ENCODE results near the gene GANC.
"Not testable (repeated sequence)": the region's sequence is repeated elsewhere in the genome, so short reads cannot be mapped to it uniquely, and the experiment has no call there.

GANC gene, protein sequence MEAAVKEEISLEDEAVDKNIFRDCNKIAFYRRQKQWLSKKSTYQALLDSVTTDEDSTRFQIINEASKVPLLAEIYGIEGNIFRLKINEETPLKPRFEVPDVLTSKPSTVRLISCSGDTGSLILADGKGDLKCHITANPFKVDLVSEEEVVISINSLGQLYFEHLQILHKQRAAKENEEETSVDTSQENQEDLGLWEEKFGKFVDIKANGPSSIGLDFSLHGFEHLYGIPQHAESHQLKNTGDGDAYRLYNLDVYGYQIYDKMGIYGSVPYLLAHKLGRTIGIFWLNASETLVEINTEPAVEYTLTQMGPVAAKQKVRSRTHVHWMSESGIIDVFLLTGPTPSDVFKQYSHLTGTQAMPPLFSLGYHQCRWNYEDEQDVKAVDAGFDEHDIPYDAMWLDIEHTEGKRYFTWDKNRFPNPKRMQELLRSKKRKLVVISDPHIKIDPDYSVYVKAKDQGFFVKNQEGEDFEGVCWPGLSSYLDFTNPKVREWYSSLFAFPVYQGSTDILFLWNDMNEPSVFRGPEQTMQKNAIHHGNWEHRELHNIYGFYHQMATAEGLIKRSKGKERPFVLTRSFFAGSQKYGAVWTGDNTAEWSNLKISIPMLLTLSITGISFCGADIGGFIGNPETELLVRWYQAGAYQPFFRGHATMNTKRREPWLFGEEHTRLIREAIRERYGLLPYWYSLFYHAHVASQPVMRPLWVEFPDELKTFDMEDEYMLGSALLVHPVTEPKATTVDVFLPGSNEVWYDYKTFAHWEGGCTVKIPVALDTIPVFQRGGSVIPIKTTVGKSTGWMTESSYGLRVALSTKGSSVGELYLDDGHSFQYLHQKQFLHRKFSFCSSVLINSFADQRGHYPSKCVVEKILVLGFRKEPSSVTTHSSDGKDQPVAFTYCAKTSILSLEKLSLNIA (N-terminal part only)
- 18.7 to 41.3 (median 27.3) reads per million in 17 experiments for total RNA-seq

DNA sequence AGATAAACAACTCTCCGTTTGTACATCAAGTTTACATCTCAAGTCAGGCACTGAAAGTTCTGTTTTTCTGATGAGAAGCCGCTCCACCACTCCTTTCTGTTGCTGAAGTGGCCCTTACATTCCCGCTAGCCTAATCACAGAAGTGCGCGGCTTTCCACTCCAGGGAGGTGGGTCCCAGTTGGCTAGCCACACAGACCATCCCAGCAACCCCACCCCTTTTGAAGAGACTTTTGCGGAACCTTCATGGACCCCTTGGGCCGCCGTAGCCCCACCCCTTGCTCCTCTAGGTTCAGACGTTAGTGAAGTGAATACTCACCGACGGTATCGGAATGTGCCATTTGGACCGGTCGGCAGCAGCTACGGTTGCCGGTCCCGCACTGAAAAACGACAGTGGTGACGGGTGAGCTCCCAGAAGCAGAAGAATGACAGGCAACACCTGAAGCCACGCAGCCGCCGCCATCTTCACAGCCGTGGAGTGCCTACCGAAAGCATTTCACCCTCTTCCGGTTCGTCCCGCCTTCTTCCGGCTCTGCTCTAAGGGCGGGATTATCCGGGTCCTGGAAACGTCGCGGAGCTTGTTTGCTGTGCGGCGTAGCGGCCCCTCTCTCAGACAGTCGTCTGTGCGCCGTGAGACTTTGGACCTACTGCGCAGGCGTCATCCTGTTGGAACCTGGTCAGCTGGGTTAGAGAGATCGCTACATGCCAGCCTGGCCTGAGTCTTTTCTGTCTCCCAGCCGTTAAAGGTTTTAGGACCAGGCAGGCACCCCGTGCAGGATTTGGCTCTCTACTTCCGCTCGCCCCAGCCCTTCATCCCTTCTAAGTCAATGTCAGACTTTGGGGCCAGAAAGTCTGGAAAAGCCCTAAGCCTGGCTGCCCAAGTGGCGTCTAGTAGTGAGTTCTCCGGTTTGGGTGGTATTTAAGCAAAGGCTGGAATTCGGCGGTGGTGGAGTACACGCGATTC lies at the start of gene GANC, which contains the start of gene TMEM87A:
Gene GANC, plus strand, starts transcription at position 263 of the 961 bp plus-strand sequence. CDS start 1,281 bp downstream, outside the sequence.
Gene TMEM87A, minus strand, starts transcription at position 495 of the 961 bp plus-strand sequence. Its CDS starts 35 bp downstream, at position 460.
- peak; percentile 98 to 99 (median 98) for DNase-seq

DNA sequence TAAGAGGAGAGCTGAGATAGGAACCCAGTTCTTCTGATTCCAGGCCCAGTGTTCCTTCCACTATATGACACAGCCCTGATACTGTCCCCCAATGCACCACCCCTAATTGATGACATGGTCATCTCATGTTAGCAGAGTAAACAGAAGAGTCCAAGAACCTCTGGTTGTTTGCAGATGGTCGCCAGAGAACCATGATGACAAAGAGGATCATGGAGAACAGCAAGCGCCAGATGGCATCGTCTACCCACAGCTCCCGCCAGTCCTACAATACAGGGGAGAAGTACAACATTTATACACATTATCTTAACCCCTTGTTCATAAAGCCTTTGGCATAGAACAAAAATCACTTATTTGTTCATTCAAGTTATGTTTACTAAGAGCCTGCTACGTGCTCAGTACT lies 46.4 kb upstream of the GANC start:
- no peak for DNase-seq

GRCh38 chr15:42228036-42228435 lies 45.0 kb upstream of the GANC start:
- no peak for DNase-seq

DNA sequence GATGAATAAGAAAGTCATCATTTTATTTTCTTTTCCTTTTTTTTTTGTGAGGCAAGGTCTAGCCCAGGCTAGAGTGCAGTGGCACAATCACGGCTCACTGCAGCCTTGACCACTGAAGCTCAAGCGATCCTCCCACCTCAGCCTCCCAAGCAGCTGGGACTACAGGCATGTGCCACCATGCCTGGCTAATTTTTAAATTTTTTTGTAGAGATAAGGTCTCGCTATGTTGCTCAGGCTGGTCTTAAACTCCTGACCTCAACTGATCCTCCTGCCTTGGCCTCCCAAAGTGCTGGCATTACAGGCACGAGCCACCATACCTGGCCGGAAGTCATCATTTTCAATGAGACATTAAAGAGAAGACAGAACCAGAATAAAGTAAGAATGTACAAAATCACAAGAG lies 44.0 kb upstream of the GANC start:
- not testable (repeated sequence) for DNase-seq

DNA sequence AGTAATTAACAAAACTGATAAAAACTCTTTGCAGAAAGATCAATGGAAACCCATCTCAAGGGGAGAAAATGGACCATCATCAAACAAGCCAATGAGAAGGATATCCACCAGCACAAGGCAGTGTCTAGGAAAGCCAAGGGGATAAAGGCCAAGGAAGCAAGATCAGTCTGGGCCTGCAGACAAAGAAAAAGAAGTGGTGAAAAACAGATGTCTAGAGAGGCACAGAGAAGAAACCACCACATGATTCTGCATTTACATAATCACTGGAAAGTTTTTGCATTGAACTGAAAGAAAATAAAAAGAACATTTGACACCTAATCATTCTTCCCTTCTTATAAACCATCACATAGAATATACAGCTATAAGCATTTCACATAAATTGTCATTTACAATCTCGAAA lies 41.9 kb upstream of the GANC start:
- no peak for DNase-seq

- no peak for DNase-seq
These were observed 40.4 kb upstream of the GANC start for GRCh38 chr15:42232606-42233005.

DNA sequence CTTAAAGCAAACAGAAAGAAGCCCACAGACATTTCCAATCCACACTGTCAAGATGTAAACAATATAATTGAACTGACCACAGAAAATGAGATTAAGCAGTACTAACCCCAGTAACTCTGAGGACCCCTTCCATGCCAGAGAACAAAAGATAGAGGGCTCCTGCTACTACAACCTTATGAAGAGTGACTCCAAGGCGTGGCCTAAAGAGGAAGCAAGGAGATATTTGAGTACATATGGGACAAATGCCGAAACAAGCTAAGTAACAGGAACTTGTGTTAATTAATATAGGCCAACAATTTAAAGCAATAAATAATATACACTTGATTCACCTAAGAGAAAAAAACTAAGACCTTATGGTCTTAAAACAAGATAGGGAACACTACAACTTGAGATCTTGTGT lies 39.9 kb upstream of the GANC start:
- DNase-seq: peak in 3 of 4 experiments; percentile 5 to 36 (median 19)

DNA sequence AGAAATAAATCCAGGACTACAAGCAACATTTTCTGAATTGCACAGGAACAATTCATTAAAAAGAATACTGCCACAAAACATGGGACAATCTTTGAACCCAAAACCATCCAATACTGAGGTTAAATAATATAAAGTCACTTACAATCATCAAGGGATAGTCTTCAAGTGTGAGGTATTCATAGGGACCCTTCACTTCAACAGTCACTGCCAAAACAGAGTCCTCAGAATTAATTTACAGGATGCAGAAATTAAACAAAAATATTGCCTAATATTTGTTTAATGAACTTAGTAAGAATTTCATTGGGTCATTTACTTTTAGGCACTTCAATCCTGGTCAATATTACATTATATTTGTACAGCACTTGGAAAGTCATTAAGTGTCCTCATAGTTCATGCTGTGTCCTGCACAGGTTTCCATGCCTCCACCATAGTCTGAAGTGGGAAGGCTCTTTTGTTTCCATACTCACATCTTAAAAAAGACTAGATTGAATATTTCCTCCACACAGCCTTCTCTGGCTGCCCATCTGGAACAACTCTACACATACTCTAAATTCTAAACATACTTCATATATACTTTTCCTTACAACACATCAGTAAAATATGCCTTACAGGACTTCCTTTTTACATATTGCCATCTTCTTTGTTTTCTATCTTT lies 33.3 kb upstream of the GANC start:
- DNase-seq: no peak

GRCh38 chr15:42240823-42241222 lies 32.2 kb upstream of the GANC start:
- no peak for DNase-seq

GRCh38 chr15:42253300-42253699 lies 19.7 kb upstream of the GANC start:
- DNase-seq: no peak

DNA sequence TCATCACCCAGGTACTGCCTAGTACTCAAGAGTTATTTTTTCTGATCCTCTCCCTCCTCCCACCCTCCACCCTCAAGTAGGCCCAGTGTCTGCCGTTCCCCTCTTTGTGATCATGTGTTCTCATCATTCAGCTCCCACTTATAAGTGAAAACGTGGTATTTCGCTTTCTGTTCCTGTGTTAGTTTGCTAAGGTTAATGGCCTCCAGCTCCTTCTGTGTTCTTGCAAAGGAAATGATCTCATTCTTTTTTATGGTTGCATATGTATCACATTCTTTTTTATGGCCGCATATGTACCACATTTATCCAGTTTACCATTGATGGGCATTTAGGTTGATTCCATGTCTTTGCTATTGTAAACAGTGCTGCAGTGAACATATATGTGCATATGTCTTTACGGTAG lies 8.2 kb upstream of the GANC start:
- no peak for DNase-seq

- no peak for DNase-seq
These were observed 5.7 kb upstream of the GANC start for GRCh38 chr15:42267286-42267685.

DNA sequence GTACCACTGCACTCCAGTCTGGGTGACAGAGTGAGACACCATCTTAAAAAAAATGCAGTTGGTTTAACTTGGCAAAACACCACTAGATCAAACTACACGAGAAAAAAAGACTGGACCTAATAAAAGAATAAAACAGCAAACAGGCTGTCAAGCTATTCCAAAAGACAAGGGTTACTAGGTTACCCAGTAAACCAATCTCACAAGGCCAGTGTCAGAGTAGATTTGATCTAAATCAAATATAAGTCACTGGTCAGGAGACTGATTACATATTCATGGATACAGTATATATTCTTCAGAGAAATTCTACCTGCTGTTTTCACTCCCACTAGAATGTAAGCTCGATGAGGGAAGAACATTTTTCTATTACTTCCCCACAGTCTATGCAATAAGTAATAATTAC lies 2.5 kb upstream of the GANC start:
- no peak for DNase-seq

- DNase-seq: no peak
These were observed 2.0 kb upstream of the GANC start for GRCh38 chr15:42270996-42271395.

GRCh38 chr15:42273900-42274701 lies 1.1 kb downstream of the GANC start:
- DNase-seq: peak; percentile 70 to 85 (median 78)

DNA sequence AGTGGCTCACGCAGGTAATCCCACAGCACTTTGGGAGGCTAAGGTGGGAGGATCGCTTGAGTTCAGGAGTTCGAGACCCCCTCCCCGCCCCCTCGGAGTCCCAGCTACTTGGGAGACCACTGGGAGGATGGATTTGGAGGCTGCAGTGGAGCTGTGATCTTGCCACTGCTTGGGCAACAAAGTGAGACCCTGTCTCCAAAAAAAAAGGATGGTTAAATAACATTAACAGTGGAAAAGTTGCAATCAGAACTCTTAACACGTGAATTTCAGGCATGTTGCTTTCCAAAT lies 1.6 kb downstream of the GANC start:
- peak in 1 of 4 experiments; percentile 3 for DNase-seq

GRCh38 chr15:42275780-42276391 lies 2.9 kb downstream of the GANC start:
- DNase-seq: peak in 3 of 4 experiments; percentile 3 to 32 (median 18)

DNA sequence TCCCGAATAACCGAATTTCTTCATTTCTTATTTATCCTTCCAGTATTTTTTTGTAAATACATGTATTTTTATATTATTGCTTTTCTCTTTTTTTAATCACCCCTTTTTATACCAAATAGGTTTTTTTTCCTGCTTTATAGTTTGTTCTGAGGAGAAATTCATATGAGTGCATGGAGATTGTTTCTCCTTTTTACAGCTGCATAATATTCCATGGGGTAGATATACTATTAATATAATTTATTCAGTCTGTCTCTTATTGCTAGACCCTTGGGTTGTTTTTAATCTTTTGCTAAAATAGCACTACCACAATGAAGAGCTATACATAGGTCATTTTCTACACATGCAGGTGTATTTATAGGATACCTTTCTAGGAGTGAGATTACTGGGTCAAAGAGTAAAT lies 3.8 kb downstream of the GANC start:
- no peak for DNase-seq

- peak; percentile 43 to 69 (median 63) for DNase-seq
These were observed 6.3 kb downstream of the GANC start for GRCh38 chr15:42279234-42279723.

DNA sequence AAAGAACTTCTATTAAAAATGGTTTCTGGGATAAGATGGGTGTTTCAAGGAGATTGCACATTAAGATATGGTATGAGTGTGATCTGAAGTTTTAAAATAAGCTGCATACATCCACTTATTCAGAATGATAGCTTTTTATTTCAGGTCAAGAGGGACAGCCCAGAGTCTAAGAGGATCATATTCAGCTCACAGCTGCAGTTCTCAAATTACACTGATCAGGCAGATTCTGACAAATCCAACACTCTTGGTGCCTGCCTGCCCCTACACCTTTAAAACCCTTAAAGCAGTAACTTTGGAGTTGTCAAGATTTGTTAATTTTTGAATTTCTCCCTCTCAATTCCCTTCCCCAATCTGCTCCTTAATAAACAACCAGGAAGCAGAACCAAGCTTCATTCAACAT lies 9.3 kb downstream of the GANC start:
- no peak for DNase-seq

Measured in suppressor macrophage (primary cell).